H9 (cell line): Measurements from ENCODE around the gene PRR23C. TPM values are rescaled to one million over a fixed set of nuclear protein-coding genes. Genes with fewer than 3 reads are reported as not detected.

ENCODE experiments used
- DNase-seq: peaks from one replicate; pipeline ENCODE4 v3.0.0-alpha.2; 2017
- H2AFZ ChIP-seq: one replicate; pipeline ENCODE4 v1.6.1; 2013; ENCODE audit warnings: mild to moderate bottlenecking, low read length, control low read depth, moderate library complexity
- H2AK5ac ChIP-seq: 2 replicates; pipeline ENCODE4 v1.6.1; 2013; ENCODE audit warnings: low read length, control low read depth, mixed read lengths; ENCODE audit not compliant: insufficient read length
- H2BK120ac ChIP-seq: one replicate; pipeline ENCODE4 v1.6.1; 2013; ENCODE audit warnings: low read depth, mild to moderate bottlenecking, low read length, control low read depth, inconsistent platforms; ENCODE audit not compliant: poor library complexity, severe bottlenecking
- H2BK12ac ChIP-seq: 2 replicates; pipeline ENCODE4 v1.6.1; 2013; ENCODE audit warnings: low read length, control low read depth, mixed read lengths, low read depth; ENCODE audit not compliant: insufficient read length
- H2BK15ac ChIP-seq: 2 replicates; pipeline ENCODE4 v1.6.1; 2013; ENCODE audit warnings: low read depth, low read length, control low read depth
- H2BK20ac ChIP-seq: one replicate; pipeline ENCODE4 v1.6.1; 2013; ENCODE audit warnings: low read depth, mild to moderate bottlenecking, low read length, control low read depth, inconsistent platforms; ENCODE audit not compliant: poor library complexity, severe bottlenecking
- H2BK5ac ChIP-seq: 2 replicates; pipeline ENCODE4 v1.6.1; 2013; ENCODE audit warnings: low read length, control low read depth, mixed read lengths; ENCODE audit not compliant: insufficient read length
- H3K14ac ChIP-seq: 2 replicates; pipeline ENCODE4 v1.6.1; 2013; ENCODE audit warnings: low read length, control low read depth; ENCODE audit not compliant: insufficient read depth
- H3K18ac ChIP-seq: 2 replicates; pipeline ENCODE4 v1.6.1; 2013; ENCODE audit warnings: low read depth, mild to moderate bottlenecking, mixed read lengths, low read length, control low read depth; ENCODE audit not compliant: insufficient read length
- H3K23ac ChIP-seq: 2 replicates; pipeline ENCODE4 v1.6.1; 2013; ENCODE audit warnings: low read length, control low read depth, mixed read lengths, low read depth; ENCODE audit not compliant: insufficient read length
- H3K23me2 ChIP-seq: 2 replicates; pipeline ENCODE4 v1.6.1; 2013; ENCODE audit warnings: low read depth, mild to moderate bottlenecking, mixed read lengths, low read length, control low read depth; ENCODE audit not compliant: insufficient read length, poor library complexity, severe bottlenecking
- H3K27ac ChIP-seq: 2 replicates; pipeline ENCODE4 v1.5.1; 2013; ENCODE audit warnings: low read length, control low read depth, mixed read lengths, low read depth; ENCODE audit not compliant: insufficient read length
- H3K27me3 ChIP-seq: 2 replicates; pipeline ENCODE4 v1.6.1; 2013; ENCODE audit warnings: low read length, control low read depth, inconsistent platforms; ENCODE audit not compliant: insufficient read depth
- H3K4ac ChIP-seq: 2 replicates; pipeline ENCODE4 v1.6.1; 2013; ENCODE audit warnings: low read depth, mild to moderate bottlenecking, control low read depth, inconsistent platforms, low read length, moderate library complexity
- H3K4me1 ChIP-seq: 2 replicates; pipeline ENCODE4 v1.6.1; 2013; ENCODE audit warnings: low read length, control low read depth, inconsistent platforms; ENCODE audit not compliant: insufficient read depth
- H3K4me2 ChIP-seq: 2 replicates; pipeline ENCODE4 v1.6.1; 2013; ENCODE audit warnings: low read length, control low read depth, mixed read lengths; ENCODE audit not compliant: insufficient read length, insufficient read depth
- H3K56ac ChIP-seq: 2 replicates; pipeline ENCODE4 v1.6.1; 2013; ENCODE audit warnings: low read depth, mild to moderate bottlenecking, mixed read lengths, low read length, control low read depth; ENCODE audit not compliant: insufficient read length
- H3K79me1 ChIP-seq: 2 replicates; pipeline ENCODE4 v1.6.1; 2013; ENCODE audit warnings: low read depth, mild to moderate bottlenecking, moderate library complexity, low read length, control low read depth, inconsistent platforms; ENCODE audit not compliant: insufficient read depth, poor library complexity, severe bottlenecking
- H3K79me2 ChIP-seq: 2 replicates; pipeline ENCODE4 v1.6.1; 2013; ENCODE audit warnings: low read length, control low read depth, inconsistent platforms; ENCODE audit not compliant: insufficient read depth
- H3K9ac ChIP-seq: 2 replicates; pipeline ENCODE4 v1.6.1; 2013; ENCODE audit warnings: low read length, control low read depth, mixed read lengths; ENCODE audit not compliant: insufficient read length; ENCODE audit errors: extremely low read depth
- H3K9me3 ChIP-seq: one replicate; pipeline ENCODE4 v1.6.1; 2013; ENCODE audit warnings: low read depth, low read length, inconsistent platforms; ENCODE audit not compliant: control insufficient read depth
- H3T11ph ChIP-seq: one replicate; pipeline ENCODE4 v1.6.1; 2013; ENCODE audit warnings: mild to moderate bottlenecking, low read length, control low read depth, inconsistent platforms
- H4K20me1 ChIP-seq: one replicate; pipeline ENCODE4 v1.6.1; 2013; ENCODE audit not compliant: control insufficient read depth, insufficient read length, insufficient read depth
- H4K5ac ChIP-seq: 2 replicates; pipeline ENCODE4 v1.6.1; 2013; ENCODE audit warnings: low read depth, mild to moderate bottlenecking, mixed read lengths, low read length, control low read depth; ENCODE audit not compliant: insufficient read length
- H4K8ac ChIP-seq: replicated peaks from 2 replicates; pipeline ENCODE4 v1.6.1; 2013; ENCODE audit warnings: low read length, control low read depth, mixed read lengths, low read depth; ENCODE audit not compliant: insufficient read length
- H4K91ac ChIP-seq: 2 replicates; pipeline ENCODE4 v1.6.1; 2013; ENCODE audit warnings: low read depth, mild to moderate bottlenecking, moderate library complexity, mixed read lengths, low read length, control low read depth; ENCODE audit not compliant: insufficient read length
- H3K27ac Mint-ChIP-seq, 3 experiments: 2 replicates in 2 of 3; 3 replicates in 1 of 3; pipeline ENCODE4 v1.8.0; 2020 to 2021; ENCODE audit warnings: mixed read lengths in 3 of 3, mild to moderate bottlenecking in 1 of 3, moderate library complexity in 1 of 3
- H3K27me3 Mint-ChIP-seq: 2 replicates; pipeline ENCODE4 v1.8.0; 2021; ENCODE audit warnings: low read depth, mild to moderate bottlenecking, moderate library complexity, mixed read lengths
- H3K36me3 Mint-ChIP-seq, 3 experiments: 2 replicates in 2 of 3; 3 replicates in 1 of 3; pipeline ENCODE4 v1.8.0; 2020 to 2021; ENCODE audit warnings: low read depth in 3 of 3, mixed read lengths in 3 of 3; ENCODE audit not compliant: insufficient read depth in 1 of 3
- H3K4me1 Mint-ChIP-seq, 2 experiments: 2 replicates each; pipeline ENCODE4 v1.8.0; 2020; ENCODE audit warnings: mixed read lengths in 2 of 2
- H3K4me3 Mint-ChIP-seq, 2 experiments: 2 replicates in 1 of 2; 3 replicates in 1 of 2; pipeline ENCODE4 v1.8.0; 2020 to 2021; ENCODE audit warnings: mild to moderate bottlenecking in 2 of 2, mixed read lengths in 2 of 2, moderate library complexity in 1 of 2
- H3K9me3 Mint-ChIP-seq, 2 experiments: 2 replicates in 1 of 2; 3 replicates in 1 of 2; pipeline ENCODE4 v1.8.0; 2020; ENCODE audit warnings: mild to moderate bottlenecking in 2 of 2, mixed read lengths in 2 of 2, moderate library complexity in 1 of 2
- CTCF ChIP-seq: fragments of 200-600 bp; sonication (generic); conservative IDR thresholded peaks from 3 replicates; pipeline ENCODE4 v1.8.0; 2021; ENCODE audit warnings: antibody characterized with exemption, mild to moderate bottlenecking
- WGBS: extraction: QIAGEN DNeasy Blood & Tissue Kit; methylation state at CpG from one replicate; pipeline ENCODE4 v1.1.7; 2013; ENCODE audit warnings: missing lambda C conversion rate, low lambda C conversion rate, mixed read lengths; ENCODE audit not compliant: insufficient read length; ENCODE audit errors: extremely low coverage; 5-methylcytosine and 5-hydroxymethylcytosine counted together
- total RNA-seq: library from RNA; stranded (reverse); gene quantifications from 2 replicates; pipeline ENCODE4 v1.2.1, GENCODE V29; 2021

Gene PRR23C
- total RNA-seq, 1 experiment from 2014 or later = not detected

- no peaks in the 10 kb centered on the region for H3K4me1 ChIP-seq
- no peak overlapping the region for H2BK120ac ChIP-seq
- H3K23me2 ChIP-seq = no peaks in the 10 kb centered on the region
- no peak overlapping the region for H3T11ph ChIP-seq
- no peak overlapping the region for H2AFZ ChIP-seq
- no peak overlapping the region for H3K4ac ChIP-seq
- no peak overlapping the region for H4K91ac ChIP-seq
- no peaks in the 10 kb centered on the region for H4K20me1 ChIP-seq
- H3K56ac ChIP-seq = no peak overlapping the region
- no peak overlapping the region for H2BK5ac ChIP-seq
- H3K23ac ChIP-seq = no peak overlapping the region
- no peaks in the 10 kb centered on the region for H3K79me2 ChIP-seq
- no peaks in the 10 kb centered on the region for H3K9me3 ChIP-seq
- no peak overlapping the region for H3K9ac ChIP-seq
- no peak for DNase-seq
- TF ChIP-seq CTCF = no peak
- no peak overlapping the region for H3K18ac ChIP-seq
- H3K14ac ChIP-seq = no peak overlapping the region
- no peak overlapping the region for H3K4me3 Mint-ChIP-seq
- H2BK15ac ChIP-seq = no peak overlapping the region
- H2AK5ac ChIP-seq = no peak overlapping the region
- H2BK20ac ChIP-seq = no peak overlapping the region
- no CpG with 5 or more reads among the region's 1 CpG for WGBS
- no peaks in the 10 kb centered on the region for H3K27me3 ChIP-seq
- no peaks in the 10 kb centered on the region for H3K36me3 Mint-ChIP-seq
- H3K79me1 ChIP-seq = no peaks in the 10 kb centered on the region
- no peak overlapping the region for H3K27ac Mint-ChIP-seq
- no peak overlapping the region for H4K5ac ChIP-seq
- H2BK12ac ChIP-seq = no peak overlapping the region
- H3K9me3 Mint-ChIP-seq = peaks cover 3 to 7% of the 10 kb centered on the region in 2 experiments; a peak in 4 of 5 replicates
- H3K27me3 Mint-ChIP-seq = peaks cover 41% of the 10 kb centered on the region
- no peak overlapping the region for H3K27ac ChIP-seq
- H3K4me2 ChIP-seq = no peak overlapping the region
- no peaks in the 10 kb centered on the region for H3K4me1 Mint-ChIP-seq
- no peak overlapping the region for H4K8ac ChIP-seq
Observed at GRCh38 chr3:138995706-138996105, 49.0 kb downstream of the PRR23C start.

Other genes starting within 250 kb of the PRR23C start
- 33.0 and 35.6 TPM in 2 replicates for gene PIK3CB, start 210.0 kb downstream of the PRR23C start, total RNA-seq
- gene FOXL2, start 97.8 kb downstream of the PRR23C start, total RNA-seq = 0.22 and 0.29 TPM in 2 replicates
- 0.31 and 0.55 TPM in 2 replicates for gene FOXL2NB, start 97.7 kb downstream of the PRR23C start, total RNA-seq
- gene PRR23A, start 38.6 kb downstream of the PRR23C start, total RNA-seq = not detected in 2 replicates
- not detected in 2 replicates for gene PRR23B, start 24.0 kb downstream of the PRR23C start, total RNA-seq